Common myeloid progenitor, CD34-positive (primary cell): ENCODE results near the gene BBOX1.

Source experiments
- CTCF ChIA-PET: fragments of 350-600 bp; sonication (Branson Sonifier 250); formaldehyde crosslinking; loops from one replicate; lab custom pipeline; 2021; ENCODE audit warnings: antibody characterized with exemption; lab: Charles Lee
- POLR2A ChIA-PET: fragments of 350-600 bp; sonication (Branson Sonifier 250); formaldehyde crosslinking; loops from one replicate; lab custom pipeline; 2021; ENCODE audit warnings: antibody characterized with exemption; lab: Charles Lee
- DNase-seq, 3 donors: peaks; one replicate each; pipeline versions ENCODE4 v3.0.0 to v3.0.0-alpha.2; 2013
- H3K27ac ChIP-seq, 2 experiments: 1 replicate in 1 of 2; 2 replicates in 1 of 2; pipeline ENCODE4 v1.7.0; 2013; ENCODE audit warnings: inconsistent platforms in 2 of 2, low read length in 2 of 2, mild to moderate bottlenecking in 2 of 2, low read depth in 1 of 2, moderate library complexity in 1 of 2; ENCODE audit not compliant: severe bottlenecking in 2 of 2, insufficient read depth in 1 of 2, poor library complexity in 1 of 2
- H3K27me3 ChIP-seq, 5 experiments: replicated peaks in 2 of 5; 1 replicate in 3 of 5; 2 replicates in 2 of 5; pipeline versions ENCODE4 v1.6.1 to v1.7.0; 2013; ENCODE audit warnings: low read length in 4 of 5, mild to moderate bottlenecking in 2 of 5, moderate library complexity in 2 of 5, inconsistent platforms in 1 of 5; ENCODE audit not compliant: insufficient read depth in 5 of 5, control insufficient read depth in 4 of 5
- H3K36me3 ChIP-seq, 4 experiments: 1 replicate in 2 of 4; 2 replicates in 2 of 4; pipeline versions ENCODE4 v1.6.1 to v1.7.0; 2013; ENCODE audit warnings: low read length in 3 of 4, control low read depth in 1 of 4, mild to moderate bottlenecking in 1 of 4; ENCODE audit not compliant: control insufficient read depth in 4 of 4, insufficient read depth in 4 of 4
- H3K4me1 ChIP-seq, 4 experiments: 1 replicate in 3 of 4; 2 replicates in 1 of 4; pipeline versions ENCODE4 v1.6.1 to v1.7.1; 2013; ENCODE audit warnings: low read length in 3 of 4, mild to moderate bottlenecking in 3 of 4, control low read depth in 1 of 4, inconsistent platforms in 1 of 4, moderate library complexity in 1 of 4; ENCODE audit not compliant: control insufficient read depth in 4 of 4, insufficient read depth in 4 of 4; ENCODE audit errors: control extremely low read depth in 1 of 4
- H3K4me3 ChIP-seq, 7 experiments: 1 replicate in 4 of 7; 2 replicates in 3 of 7; pipeline versions ENCODE4 v1.5.1 to v1.7.0; 2013; ENCODE audit warnings: mild to moderate bottlenecking in 7 of 7, low read length in 6 of 7, moderate library complexity in 6 of 7, inconsistent platforms in 2 of 7, low read depth in 2 of 7, control low read depth in 1 of 7; ENCODE audit not compliant: insufficient read depth in 4 of 7, control insufficient read depth in 1 of 7; ENCODE audit errors: extremely low read depth in 1 of 7
- H3K9me3 ChIP-seq, 5 experiments: 1 replicate in 4 of 5; 2 replicates in 1 of 5; pipeline versions ENCODE4 v1.6.1 to v1.7.1; 2013; ENCODE audit warnings: low read length in 4 of 5, mild to moderate bottlenecking in 2 of 5, inconsistent platforms in 1 of 5, low read depth in 1 of 5, moderate library complexity in 1 of 5; ENCODE audit not compliant: control insufficient read depth in 4 of 5, insufficient read depth in 2 of 5; ENCODE audit errors: control extremely low read depth in 1 of 5
- WGBS: methylation state at CpG from one replicate; pipeline ENCODE4 v1.1.5; 2013; ENCODE audit not compliant: insufficient coverage; 5-methylcytosine and 5-hydroxymethylcytosine counted together

The BBOX1 gene

GRCh38 chr11:27095059-27095458, 54.4 kb downstream of the BBOX1 start:
- H3K27me3 ChIP-seq = no peaks in the 10 kb centered on the region
- no peak overlapping the region for H3K27ac ChIP-seq
- ChIA-PET POLR2A (no interaction called here), CTCF (no interaction called here)
- peaks cover 0 to 2% (median 0%) of the 10 kb centered on the region in 5 experiments for H3K9me3 ChIP-seq
- no peaks in the 10 kb centered on the region for H3K4me1 ChIP-seq
- H3K4me3 ChIP-seq = no peak overlapping the region
- no peaks in the 10 kb centered on the region for H3K36me3 ChIP-seq
- no CpG with 5 or more reads among the region's 2 CpGs for WGBS
- DNase-seq = no peak

GRCh38 chr11:27095887-27096286, 55.3 kb downstream of the BBOX1 start:
- Histone ChIP-seq H3K9me3 (peaks cover 0 to 2% (median 0%) of the 10 kb centered on the region in 5 experiments), H3K27ac (no peak overlapping the region), H3K27me3 (peaks cover 0 to 3% (median 0%) of the 10 kb centered on the region in 5 experiments), H3K36me3 (no peaks in the 10 kb centered on the region), H3K4me3 (no peak overlapping the region), H3K4me1 (no peaks in the 10 kb centered on the region)
- DNase-seq = no peak
- CTCF ChIA-PET = no interaction called here
- POLR2A ChIA-PET = no interaction called here
- no CpG with 5 or more reads among the region's 1 CpG for WGBS

GRCh38 chr11:27097551-27097950, 56.9 kb downstream of the BBOX1 start:
- H3K36me3 ChIP-seq = no peaks in the 10 kb centered on the region
- peaks cover 0 to 6% (median 0%) of the 10 kb centered on the region in 5 experiments for H3K27me3 ChIP-seq
- WGBS = 100% methylated on average over 3 of the region's 4 CpGs
- no peaks in the 10 kb centered on the region for H3K9me3 ChIP-seq
- CTCF ChIA-PET = no interaction called here
- DNase-seq = no peak
- H3K4me3 ChIP-seq = no peak overlapping the region
- H3K4me1 ChIP-seq = no peaks in the 10 kb centered on the region
- no peak overlapping the region for H3K27ac ChIP-seq
- POLR2A ChIA-PET = no interaction called here

GRCh38 chr11:27100534-27100933, 59.9 kb downstream of the BBOX1 start:
- no peak overlapping the region for H3K27ac ChIP-seq
- H3K9me3 ChIP-seq = no peaks in the 10 kb centered on the region
- no peaks in the 10 kb centered on the region for H3K4me1 ChIP-seq
- DNase-seq = no peak
- H3K27me3 ChIP-seq = peaks cover 0 to 6% (median 0%) of the 10 kb centered on the region in 5 experiments
- ChIA-PET CTCF (no interaction called here), POLR2A (no interaction called here)
- H3K4me3 ChIP-seq = no peak overlapping the region
- H3K36me3 ChIP-seq = no peaks in the 10 kb centered on the region

- CTCF ChIA-PET = no interaction called here
- H3K27me3 ChIP-seq = peaks cover 0 to 2% (median 0%) of the 10 kb centered on the region in 5 experiments
- no peaks in the 10 kb centered on the region for H3K9me3 ChIP-seq
- H3K4me3 ChIP-seq = no peak overlapping the region
- no peaks in the 10 kb centered on the region for H3K36me3 ChIP-seq
- DNase-seq = no peak
- POLR2A ChIA-PET = no interaction called here
- H3K27ac ChIP-seq = no peak overlapping the region
- no peaks in the 10 kb centered on the region for H3K4me1 ChIP-seq
These were observed 66.9 kb downstream of the BBOX1 start for GRCh38 chr11:27107548-27107947.

GRCh38 chr11:27108809-27109208, 68.2 kb downstream of the BBOX1 start:
- Histone ChIP-seq H3K36me3 (no peaks in the 10 kb centered on the region), H3K27me3 (no peaks in the 10 kb centered on the region), H3K4me3 (no peak overlapping the region), H3K27ac (no peak overlapping the region), H3K9me3 (no peaks in the 10 kb centered on the region), H3K4me1 (no peaks in the 10 kb centered on the region)
- ChIA-PET CTCF (no interaction called here), POLR2A (no interaction called here)
- DNase-seq = no peak
- no CpG with 5 or more reads among the region's 4 CpGs for WGBS

GRCh38 chr11:27111896-27112295, 71.3 kb downstream of the BBOX1 start:
- ChIA-PET CTCF (no interaction called here), POLR2A (no interaction called here)
- Histone ChIP-seq H3K36me3 (no peaks in the 10 kb centered on the region), H3K4me3 (no peak overlapping the region), H3K9me3 (no peaks in the 10 kb centered on the region), H3K27ac (no peak overlapping the region), H3K4me1 (peaks cover 0 to 4% (median 0%) of the 10 kb centered on the region in 4 experiments), H3K27me3 (no peaks in the 10 kb centered on the region)
- 100% methylated on average over 1 of the region's 2 CpGs for WGBS
- DNase-seq = no peak
